K562 (cell line): ENCODE results near the gene DOK3. TPM values are rescaled to one million over a fixed set of nuclear protein-coding genes. Genes with fewer than 3 reads are reported as not detected.

Experiments used
- ATAC-seq: fragments of 200-7000 bp; cut with Tn5 transposase; 3 replicates; pipeline ENCODE4 v1.9.1; 2020; ENCODE audit warnings: moderate library complexity
- BruUV-seq: library from RNA; stranded (reverse); fragments of 400-500 nt; replicated peaks from 2 replicates; lab custom pipeline; 2021; lab: Mats Ljungman, UMichigan
- CTCF ChIA-PET: fragments of 300-600 bp; formaldehyde crosslinking; extraction: SDS; loops from one replicate; lab custom pipeline; 2021; ENCODE audit warnings: low intra/inter-chr PET ratio; lab: Yijun Ruan, JAX
- POLR2A ChIA-PET: fragments of 300-600, 350-650 bp; sonication (Branson Sonifier 250); formaldehyde crosslinking; extraction: SDS; loops from one replicate; lab custom pipeline; 2021; ENCODE audit warnings: antibody characterized with exemption, inconsistent platforms; lab: Yijun Ruan, JAX
- DNase-seq, 4 experiments: peaks; one replicate each; pipeline versions ENCODE4 v3.0.0 to v3.0.0-alpha.2; 2011 to 2018; ENCODE audit warnings: low spot score in 3 of 4, mixed read lengths in 3 of 4; ENCODE audit errors: extremely low read depth in 1 of 4
- FAIRE-seq: peaks from 2 replicates; lab custom pipeline; 2011; peaks lifted over from hg19 to GRCh38; lab: Jason Lieb, UNC
- H2AFZ ChIP-seq: 2 replicates; pipeline ENCODE4 v1.6.0; 2011; ENCODE audit warnings: low read depth, low read length, control low read depth, inconsistent platforms
- H3K27ac ChIP-seq: fragments of 200-600 bp; 3 replicates; pipeline ENCODE4 v1.8.0; 2011; ENCODE audit warnings: low read depth, mild to moderate bottlenecking, control low read depth, inconsistent platforms, low read length, moderate library complexity, mixed read lengths; ENCODE audit errors: extremely low read depth
- H3K27me3 ChIP-seq, 2 experiments: fragments of 300-600 bp in 1 of 2; 2 replicates in 1 of 2; 3 replicates in 1 of 2; pipeline versions ENCODE4 v1.6.0 to v1.8.0; 2011; ENCODE audit warnings: inconsistent platforms in 2 of 2, low read length in 2 of 2, mild to moderate bottlenecking in 1 of 2, mixed read lengths in 1 of 2, moderate library complexity in 1 of 2; ENCODE audit not compliant: control insufficient read depth in 2 of 2, insufficient read depth in 2 of 2
- H3K36me3 ChIP-seq: fragments of 300-600 bp; 3 replicates; pipeline ENCODE4 v1.8.0; 2011; ENCODE audit warnings: mild to moderate bottlenecking, low read length, inconsistent platforms; ENCODE audit not compliant: control insufficient read depth, insufficient read depth
- H3K4me1 ChIP-seq, 2 experiments: fragments of 200-600 bp in 1 of 2; replicated peaks in 1 of 2; 2 replicates in 1 of 2; 3 replicates in 1 of 2; pipeline versions ENCODE4 v1.5.1 to v1.8.0; 2011; ENCODE audit warnings: inconsistent platforms in 2 of 2, low read length in 2 of 2, mild to moderate bottlenecking in 1 of 2, mixed read lengths in 1 of 2, moderate library complexity in 1 of 2; ENCODE audit not compliant: control insufficient read depth in 2 of 2, insufficient read depth in 2 of 2
- H3K4me2 ChIP-seq: 2 replicates; pipeline ENCODE4 v1.6.1; 2011; ENCODE audit warnings: low read length, control low read depth, inconsistent platforms, mixed read lengths; ENCODE audit not compliant: insufficient read depth
- H3K4me3 ChIP-seq: fragments of 200-600 bp; sonication (generic), shearing (Covaris generic); 2 replicates; pipeline ENCODE4 v1.5.1; 2016; ENCODE audit warnings: control low read depth, inconsistent platforms
- H3K79me2 ChIP-seq: fragments of 200-600 bp; 3 replicates; pipeline ENCODE4 v1.8.0; 2011; ENCODE audit warnings: low read length, inconsistent platforms; ENCODE audit not compliant: control insufficient read depth, insufficient read depth
- H3K9ac ChIP-seq, 2 experiments: 2 replicates each; pipeline versions ENCODE4 v1.6.0 to v1.6.1; 2011; ENCODE audit warnings: low read depth in 2 of 2, low read length in 2 of 2, control low read depth in 1 of 2, inconsistent platforms in 1 of 2, mild to moderate bottlenecking in 1 of 2, mixed read lengths in 1 of 2; ENCODE audit not compliant: insufficient read depth in 1 of 2
- H3K9me1 ChIP-seq: one replicate; pipeline ENCODE4 v1.6.0; 2011; ENCODE audit warnings: inconsistent platforms, mild to moderate bottlenecking, low read length, moderate library complexity; ENCODE audit not compliant: control insufficient read depth, insufficient read depth
- H3K9me3 ChIP-seq: replicated peaks from 2 replicates; pipeline ENCODE4 v1.5.1; 2011; ENCODE audit warnings: low read depth, low read length, inconsistent platforms; ENCODE audit not compliant: control insufficient read depth, insufficient read depth
- H4K20me1 ChIP-seq: replicated peaks from 2 replicates; pipeline ENCODE4 v1.6.1; 2011; ENCODE audit warnings: low read length, inconsistent platforms, mixed read lengths; ENCODE audit not compliant: control insufficient read depth, insufficient read depth
- ETV1 ChIP-seq: fragments of 450-650 bp; conservative IDR thresholded peaks from 2 replicates; pipeline ENCODE4 v1.6.1; 2016; ENCODE audit warnings: missing genetic modification characterization, control low read depth, low read depth, missing compliant biosample characterization
- GABPA ChIP-seq: fragments of 200-800 bp; sonication (Bioruptor generic); conservative IDR thresholded peaks from 2 replicates; pipeline ENCODE4 v1.6.1; 2016; ENCODE audit warnings: low read depth, missing genetic modification characterization, missing compliant biosample characterization
- MIER1 ChIP-seq: fragments of 450-650 bp; IDR thresholded peaks from 2 replicates; pipeline ENCODE4 v1.6.1; 2016; ENCODE audit warnings: antibody characterized with exemption, mild to moderate bottlenecking, low read depth
- MLLT1 ChIP-seq, 2 experiments: fragments of 450-650 bp; IDR thresholded peaks; 2 replicates each; pipeline ENCODE4 v1.6.1; 2016
- POLR2G ChIP-seq: fragments of 200-400 bp; formaldehyde crosslinking; IDR thresholded peaks from 2 replicates; pipeline ENCODE4 v1.6.1; 2017; ENCODE audit warnings: low read depth, mild to moderate bottlenecking, antibody characterized with exemption, low read length, moderate library complexity
- RBFOX2 ChIP-seq: fragments of 200-400 bp; formaldehyde crosslinking; IDR thresholded peaks from 2 replicates; pipeline ENCODE4 v1.6.1; 2017; ENCODE audit warnings: low read depth, mild to moderate bottlenecking, low read length, moderate library complexity
- THRAP3 ChIP-seq: fragments of 450-650 bp; IDR thresholded peaks from 2 replicates; pipeline ENCODE4 v1.6.1; 2016; ENCODE audit warnings: mild to moderate bottlenecking, inconsistent platforms, borderline replicate concordance
- ZNF561 ChIP-seq: fragments of 450-650 bp; formaldehyde crosslinking; conservative IDR thresholded peaks from 2 replicates; pipeline ENCODE4 v1.4.0; 2020; ENCODE audit warnings: mild to moderate bottlenecking, moderate library complexity
- WGBS: fragments of 100-300 bp; shearing (Covaris generic); methylation state at CpG from one replicate; pipeline ENCODE4 v1.1.6; 2016; ENCODE audit warnings: low coverage, mixed read lengths; ENCODE audit not compliant: insufficient coverage; ENCODE audit errors: missing lambda C conversion rate; 5-methylcytosine and 5-hydroxymethylcytosine counted together
- in situ Hi-C: fragments of 300-500 bp; cut with MboI; formaldehyde crosslinking; loops from 4 replicates; pipeline ENCODE4 v1.15.0; 2018; ENCODE audit warnings: inconsistent platforms, mixed read lengths
- intact Hi-C: fragments of 100-400 bp; cut with micrococcal nuclease; formaldehyde crosslinking; loops from 2 replicates; pipeline ENCODE4 v1.14.2; 2022
- polyA plus RNA-seq, 8 experiments: library from polyadenylated mRNA; depleted of rRNA in 4 of 8; stranded (reverse) in 5 of 8; unstranded in 3 of 8; fragments of >200 nt; fragmentation: Nextera tagmentation in 2 of 8; fragmentation: Illumina TruSeq in 1 of 8; extraction: Ambion mirVana in 2 of 8; extraction: Trizol in 1 of 8; gene quantifications; 2 replicates each; pipeline versions ENCODE4 v1.2.1 to v1.2.3, GENCODE V29; 2011 to 2014; ENCODE audit warnings: inconsistent platforms in 1 of 8, missing spikeins in 1 of 8
- total RNA-seq, 7 experiments: library from RNA; depleted of rRNA in 6 of 7; stranded (reverse); fragments of >200 nt in 6 of 7; fragmentation: Illumina TruSeq in 2 of 7; extraction: Trizol in 2 of 7; gene quantifications; 2 replicates each; pipeline versions ENCODE4 v1.2.1 to v1.2.3, GENCODE V29; 2011 to 2021; ENCODE audit warnings: low replicate concordance in 1 of 7

DOK3 gene
- total and polyA plus RNA-seq, 9 of the 15 experiments (the other 6 are each of a cell fraction or from before 2014, with no cell fraction given): 1.3 to 23.0 (median 8.0) TPM

DNA sequence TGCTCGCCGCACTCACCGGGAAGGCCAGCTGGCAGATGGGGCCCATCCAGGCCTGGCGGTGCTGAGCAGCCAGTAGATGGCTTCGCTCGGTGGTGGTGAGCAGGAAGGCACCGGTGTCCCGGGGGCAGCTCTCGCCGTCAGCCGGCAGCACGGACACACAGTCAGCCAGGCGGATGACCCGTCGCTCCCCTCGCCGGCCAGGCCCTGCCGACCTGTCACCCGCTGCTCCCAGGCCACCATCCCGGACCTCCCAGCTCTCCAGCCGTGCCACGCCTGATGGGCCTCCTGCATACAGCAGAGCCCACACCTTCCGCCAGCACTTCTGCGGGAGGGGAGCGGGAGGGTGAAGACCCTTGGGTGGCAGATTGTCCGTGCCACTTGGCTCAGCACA, 1.4 kb downstream of the DOK3 start:
- Histone ChIP-seq H3K27me3 (no peaks in the 10 kb centered on the region), H3K9me3 (no peaks in the 10 kb centered on the region), H3K4me3 (no peak overlapping the region), H3K4me1 (peaks cover 27 to 69% of the 10 kb centered on the region in 2 experiments), H3K36me3 (peaks cover 55% of the 10 kb centered on the region)
- CTCF ChIA-PET: no interaction called here
- 90% methylated on average over 18 of the region's 26 CpGs for WGBS
- POLR2A ChIA-PET: interaction anchor here (0.6 to 4.5 kb wide), 7 partner anchors 9 to 26 kb away, joined by 3 to 26 read pairs (median 8); partner anchors contain the start of gene PDLIM7
- peak; percentile 58; the same call in 1 of the 2 replicates for TF ChIP-seq RBFOX2
- 0 out of 2 replicates have a peak, but pooled peaks have one; percentile 52 for TF ChIP-seq THRAP3
- TF ChIP-seq POLR2G: 0 out of 2 replicates have a peak, but pooled peaks have one; percentile 27
- TF ChIP-seq ETV1 (tag): no peak
- TF ChIP-seq MIER1: no peak
- no peak for TF ChIP-seq GABPA (tag)
- peak in 1 of 2 experiments; percentile 52; a peak in 1 of 4 replicates for TF ChIP-seq MLLT1 (IDR thresholded peaks at IDR 0.05)
- no peak for TF ChIP-seq ZNF561 (CRISPR knock-in tag)
- TF ChIP-seq, all 486 proteins: peak for 4
- Histone ChIP-seq H3K9me1 (no peaks in the 10 kb centered on the region), H3K79me2 (peaks cover 15% of the 10 kb centered on the region; the same call in 2 of the 3 replicates), H3K9ac (peak overlapping the region; percentile 66 to 89), H3K4me2 (peak overlapping the region; percentile 75), H2AFZ (no peak overlapping the region), H4K20me1 (no peaks in the 10 kb centered on the region), H3K27ac (peak overlapping the region; percentile 80)
- intact Hi-C loops (no loop called here), in situ Hi-C loops (no loop called here)
- FAIRE-seq (no peak), DNase-seq (no peak), ATAC-seq (no peak)
- BruUV-seq: no TSS peak
